Keratinocyte (primary cell): ENCODE measurements around the gene TPH1. TPM values are rescaled to one million over a fixed set of nuclear protein-coding genes. Genes with fewer than 3 reads are reported as not detected.
A peak's percentile ranks its signal among the peaks of the same experiment; 100 is the strongest.

Experiments used
- DNase-seq: peaks from one replicate; pipeline ENCODE4 v3.0.0-alpha.2; 2011; ENCODE audit warnings: low read depth, missing footprints, low spot score
- FAIRE-seq: peaks from 2 replicates; lab custom pipeline; 2011; peaks lifted over from hg19 to GRCh38; lab: Jason Lieb, UNC
- H2AFZ ChIP-seq: 2 replicates; pipeline ENCODE4 v1.6.0; 2012; ENCODE audit warnings: low read length, control low read depth, inconsistent platforms; ENCODE audit not compliant: control insufficient read depth
- H3K27ac ChIP-seq: 2 replicates; pipeline ENCODE4 v1.5.1; 2011; ENCODE audit warnings: low read length; ENCODE audit not compliant: control insufficient read depth, insufficient read depth
- H3K27me3 ChIP-seq: 3 replicates; pipeline ENCODE4 v1.6.0; 2011; ENCODE audit warnings: low read length; ENCODE audit not compliant: control insufficient read depth, insufficient read depth; ENCODE audit errors: extremely low read depth
- H3K36me3 ChIP-seq, 2 experiments: 2 replicates in 1 of 2; 3 replicates in 1 of 2; pipeline ENCODE4 v1.5.1; 2011; ENCODE audit warnings: low read length in 2 of 2, mild to moderate bottlenecking in 1 of 2; ENCODE audit not compliant: control insufficient read depth in 2 of 2, insufficient read depth in 2 of 2; ENCODE audit errors: extremely low read depth in 1 of 2
- H3K4me1 ChIP-seq: 3 replicates; pipeline ENCODE4 v1.5.1; 2011; ENCODE audit warnings: low read length; ENCODE audit not compliant: control insufficient read depth, insufficient read depth; ENCODE audit errors: extremely low read depth
- H3K4me2 ChIP-seq: 3 replicates; pipeline ENCODE4 v1.6.0; 2011; ENCODE audit warnings: low read depth, low read length; ENCODE audit not compliant: control insufficient read depth, insufficient read depth; ENCODE audit errors: extremely low read depth
- H3K4me3 ChIP-seq, 3 experiments: fragments of 200-600 bp in 1 of 3; sonication (generic) in 1 of 3; 2 replicates in 2 of 3; 3 replicates in 1 of 3; pipeline ENCODE4 v1.5.1; 2011 to 2016; ENCODE audit warnings: low read length in 3 of 3, mild to moderate bottlenecking in 3 of 3, control low read depth in 2 of 3, inconsistent platforms in 1 of 3, low read depth in 1 of 3, mixed read lengths in 1 of 3, mixed run types in 1 of 3, moderate library complexity in 1 of 3; ENCODE audit not compliant: control insufficient read depth in 2 of 3, insufficient read depth in 2 of 3; ENCODE audit errors: extremely low read depth in 1 of 3
- H3K79me2 ChIP-seq: 2 replicates; pipeline ENCODE4 v1.6.0; 2012; ENCODE audit warnings: low read length; ENCODE audit not compliant: control insufficient read depth, insufficient read depth
- H3K9ac ChIP-seq: 3 replicates; pipeline ENCODE4 v1.6.0; 2011; ENCODE audit warnings: low read length; ENCODE audit not compliant: control insufficient read depth, insufficient read depth; ENCODE audit errors: extremely low read depth
- H3K9me1 ChIP-seq: 3 replicates; pipeline ENCODE4 v1.6.0; 2011; ENCODE audit warnings: low read length; ENCODE audit not compliant: control insufficient read depth, insufficient read depth; ENCODE audit errors: extremely low read depth
- H3K9me3 ChIP-seq: 2 replicates; pipeline ENCODE4 v1.5.1; 2012; ENCODE audit warnings: low read depth, low read length; ENCODE audit not compliant: control insufficient read depth
- H4K20me1 ChIP-seq: 3 replicates; pipeline ENCODE4 v1.6.0; 2011; ENCODE audit warnings: low read length; ENCODE audit not compliant: control insufficient read depth, insufficient read depth; ENCODE audit errors: extremely low read depth
- CTCF ChIP-seq, 3 experiments: IDR thresholded peaks in 1 of 3; conservative IDR thresholded peaks in 1 of 3; optimal IDR thresholded peaks in 1 of 3; 2 replicates in 2 of 3; 3 replicates in 1 of 3; pipeline versions ENCODE3 to v1.5.1; 2011; ENCODE audit warnings: low read length in 3 of 3, mild to moderate bottlenecking in 3 of 3, moderate library complexity in 2 of 3, control low read depth in 1 of 3, inconsistent platforms in 1 of 3; ENCODE audit not compliant: insufficient read depth in 2 of 3; ENCODE audit errors: extremely low read depth in 1 of 3
- EZH2 ChIP-seq: IDR thresholded peaks from one replicate; pipeline ENCODE4 v1.6.1; 2012; ENCODE audit warnings: inconsistent platforms, mild to moderate bottlenecking, low read length, moderate library complexity
- dilution Hi-C: fragments of 300-500 bp; cut with MboI; formaldehyde crosslinking; loops from one replicate; pipeline ENCODE4 v1.7.0; 2020; ENCODE audit warnings: low sequenced_read_pairs; ENCODE audit not compliant: extremely low pct_ligation_motif_present
- polyA plus RNA-seq, 5 experiments: library from polyadenylated mRNA; depleted of rRNA in 3 of 5; stranded (reverse) in 3 of 5; stranded (forward) in 1 of 5; unstranded in 1 of 5; fragments of >200 nt; gene quantifications; 1 replicate in 1 of 5; 2 replicates in 3 of 5; 3 replicates in 1 of 5; pipeline versions ENCODE4 v1.2.1 to v1.2.3, GENCODE V29; 2011 to 2012; ENCODE audit warnings: missing spikeins in 2 of 5, low read depth in 1 of 5, low replicate concordance in 1 of 5

TPH1 gene
- polyA plus RNA-seq, 1 donor (not counting 4 experiments of a cell fraction or from before 2014, with no cell fraction given) = 0.22 TPM

GRCh38 chr11:18067372-18067771, 21.3 kb upstream of the TPH1 start:
- DNase-seq (no peak), FAIRE-seq (no peak)

DNA sequence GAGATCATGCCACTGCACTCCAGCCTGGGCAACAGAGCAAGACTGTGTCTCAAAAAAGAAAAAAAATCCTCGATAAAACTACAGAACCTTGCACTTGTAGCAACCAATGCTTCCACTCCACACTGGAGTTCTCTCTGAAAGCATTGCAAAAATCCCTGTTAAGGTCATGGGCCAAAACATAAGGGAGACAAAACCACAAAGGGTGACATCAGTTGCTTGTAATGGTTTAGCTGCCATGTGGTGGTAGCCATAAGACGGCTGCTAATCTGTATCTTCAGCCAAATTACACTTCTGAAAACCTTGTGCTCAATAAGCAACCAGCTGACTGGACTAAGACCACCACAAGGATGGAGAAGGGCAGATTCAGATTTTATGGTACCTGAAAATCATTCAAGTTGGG, 20.6 kb upstream of the TPH1 start:
- H3K9ac ChIP-seq = no peak overlapping the region
- H3K79me2 ChIP-seq = no peaks in the 10 kb centered on the region
- H3K4me3 ChIP-seq = no peak overlapping the region
- H4K20me1 ChIP-seq = no peaks in the 10 kb centered on the region
- TF ChIP-seq CTCF (optimal IDR thresholded peaks at IDR 0.05 in 1 of 3, IDR thresholded peaks at IDR 0.05 in 1 of 3, conservative IDR thresholded peaks at IDR 0.05 in 1 of 3; ENCODE audit: extremely low read depth in 1 of 3, insufficient read depth in 2 of 3, low read length in 3 of 3) = no peak
- TF ChIP-seq EZH2 = no peak
- FAIRE-seq = no peak
- no peaks in the 10 kb centered on the region for H3K9me1 ChIP-seq
- dilution Hi-C loops = no loop called here
- H3K4me1 ChIP-seq = no peaks in the 10 kb centered on the region
- H3K27ac ChIP-seq = no peak overlapping the region
- no peak overlapping the region for H2AFZ ChIP-seq
- no peaks in the 10 kb centered on the region for H3K36me3 ChIP-seq
- no peak for DNase-seq
- H3K4me2 ChIP-seq = no peak overlapping the region
- no peaks in the 10 kb centered on the region for H3K9me3 ChIP-seq
- no peaks in the 10 kb centered on the region for H3K27me3 ChIP-seq

More at GRCh38 chr11:18067372-18067771, 21.3 kb upstream of the TPH1 start:
- no peak for TF ChIP-seq EZH2
- Histone ChIP-seq H4K20me1 (no peaks in the 10 kb centered on the region), H3K9me1 (no peaks in the 10 kb centered on the region), H3K27me3 (no peaks in the 10 kb centered on the region), H3K27ac (no peak overlapping the region), H3K36me3 (no peaks in the 10 kb centered on the region), H3K4me1 (no peaks in the 10 kb centered on the region), H3K4me2 (no peak overlapping the region), H3K4me3 (no peak overlapping the region), H3K9ac (no peak overlapping the region), H2AFZ (no peak overlapping the region), H3K9me3 (no peaks in the 10 kb centered on the region), H3K79me2 (no peaks in the 10 kb centered on the region)
- dilution Hi-C loops = no loop called here

DNA sequence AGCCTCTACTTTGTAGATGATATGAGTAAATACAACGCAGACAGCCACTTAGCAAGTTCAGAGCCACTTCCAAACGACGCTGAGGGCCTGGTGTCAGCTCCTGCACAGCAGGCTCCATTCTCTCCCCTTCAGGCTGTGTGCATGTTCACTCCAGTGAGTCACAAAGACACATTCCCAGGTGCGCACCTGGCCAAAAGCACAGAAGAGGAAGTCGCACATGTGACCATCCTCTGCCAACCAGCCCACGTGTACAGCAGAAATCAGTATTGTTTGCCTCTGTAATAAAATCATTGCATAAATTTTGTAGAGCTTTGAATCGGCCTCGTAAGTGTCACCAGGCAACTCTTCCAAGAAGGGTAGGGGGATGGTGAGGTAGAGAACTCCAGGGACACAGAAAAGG, 19.5 kb upstream of the TPH1 start:
- Histone ChIP-seq H3K4me3 (no peak overlapping the region), H3K27ac (no peak overlapping the region), H3K36me3 (no peaks in the 10 kb centered on the region), H3K9me1 (no peaks in the 10 kb centered on the region), H3K4me2 (no peak overlapping the region), H3K9me3 (no peaks in the 10 kb centered on the region), H4K20me1 (no peaks in the 10 kb centered on the region), H3K79me2 (no peaks in the 10 kb centered on the region), H3K4me1 (no peaks in the 10 kb centered on the region), H3K9ac (no peak overlapping the region), H3K27me3 (no peaks in the 10 kb centered on the region), H2AFZ (no peak overlapping the region)
- no peak for TF ChIP-seq EZH2
- no peak for TF ChIP-seq CTCF (optimal IDR thresholded peaks at IDR 0.05 in 1 of 3, IDR thresholded peaks at IDR 0.05 in 1 of 3, conservative IDR thresholded peaks at IDR 0.05 in 1 of 3; ENCODE audit: extremely low read depth in 1 of 3, insufficient read depth in 2 of 3, low read length in 3 of 3)
- peak; percentile 26 for FAIRE-seq
- dilution Hi-C loops = no loop called here
- DNase-seq = no peak
